Ovary (tissue), 3 donors: ENCODE results near the gene DNAJB8.

Source experiments
- CTCF ChIP-seq, 3 donors: fragments of 450-650 bp in 2 of 3; fragments of 200-600 bp in 1 of 3; IDR thresholded peaks; one replicate each; pipeline versions ENCODE4 v1.5.1 to v1.8.0; 2016 to 2022; ENCODE audit warnings: antibody characterized with exemption in 3 of 3, mild to moderate bottlenecking in 1 of 3
- EP300 ChIP-seq: sonication (generic); formaldehyde crosslinking; IDR thresholded peaks from one replicate; pipeline ENCODE4 v1.6.1; 2017; ENCODE audit warnings: antibody characterized with exemption
- POLR2A ChIP-seq: fragments of 450-650 bp; IDR thresholded peaks from one replicate; pipeline ENCODE4 v1.6.1; 2017; ENCODE audit warnings: antibody characterized with exemption, mild to moderate bottlenecking, moderate library complexity
- donor health status: DM: no; HTN: no; CAD: no.

DNA sequence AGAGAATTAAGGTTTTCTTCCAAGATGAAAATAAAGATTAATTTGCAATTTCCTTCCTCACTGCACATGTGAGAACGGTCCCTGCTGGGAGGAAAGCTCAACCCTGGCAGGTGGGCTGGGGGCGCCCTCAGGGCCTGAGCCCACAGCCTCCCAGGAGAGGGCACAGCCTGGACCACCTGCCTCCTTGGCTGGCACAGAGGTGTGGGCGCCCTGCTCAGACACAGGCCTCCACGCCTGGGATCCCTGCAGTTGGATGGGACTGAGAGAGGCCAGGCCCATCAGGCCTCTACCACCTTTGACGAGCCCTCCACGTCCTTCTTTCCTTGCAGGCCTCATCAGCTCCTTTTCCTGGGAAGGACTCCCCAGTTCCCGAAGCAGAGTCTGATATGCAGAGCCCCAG, 46.4 kb downstream of the DNAJB8 start:
- TF ChIP-seq CTCF (IDR thresholded peaks at IDR 0.05) (no peak), POLR2A (no peak), EP300 (no peak)
